Endodermal cell (in vitro differentiated cells): ENCODE data around the gene ZNF485. TPM values are rescaled to one million over a fixed set of nuclear protein-coding genes. Genes with fewer than 3 reads are reported as not detected.

Experiments used
- DNase-seq: peaks from one replicate; pipeline ENCODE4 v3.0.0-alpha.2; 2017
- H3K27ac ChIP-seq: 2 replicates; pipeline ENCODE4 v1.5.1; 2013; ENCODE audit warnings: mild to moderate bottlenecking, low read depth, low read length, moderate library complexity
- H3K27me3 ChIP-seq: 2 replicates; pipeline ENCODE4 v1.6.1; 2013; ENCODE audit warnings: mild to moderate bottlenecking, low read length, moderate library complexity; ENCODE audit not compliant: insufficient read depth, control insufficient read depth, poor library complexity, severe bottlenecking
- H3K36me3 ChIP-seq: 2 replicates; pipeline ENCODE4 v1.7.0; 2013; ENCODE audit warnings: mild to moderate bottlenecking, low read length, moderate library complexity; ENCODE audit not compliant: control insufficient read depth, insufficient read depth
- H3K4me1 ChIP-seq: one replicate; pipeline ENCODE4 v1.7.0; 2013; ENCODE audit warnings: low read length; ENCODE audit not compliant: control insufficient read depth, insufficient read depth
- H3K4me3 ChIP-seq: 2 replicates; pipeline ENCODE4 v1.5.1; 2013; ENCODE audit warnings: mild to moderate bottlenecking, low read length, moderate library complexity
- H3K9ac ChIP-seq: 2 replicates; pipeline ENCODE4 v1.6.1; 2013; ENCODE audit warnings: mild to moderate bottlenecking, low read length, moderate library complexity; ENCODE audit not compliant: poor library complexity, severe bottlenecking; ENCODE audit errors: extremely low read depth
- H3K9me3 ChIP-seq: 2 replicates; pipeline ENCODE4 v1.6.1; 2013; ENCODE audit warnings: mild to moderate bottlenecking, low read length, moderate library complexity; ENCODE audit not compliant: control insufficient read depth
- H3K27ac Mint-ChIP-seq: 2 replicates; pipeline ENCODE4 v1.8.0; 2020; ENCODE audit warnings: mixed read lengths
- H3K27me3 Mint-ChIP-seq: 2 replicates; pipeline ENCODE4 v1.8.0; 2021; ENCODE audit warnings: mild to moderate bottlenecking, mixed read lengths; ENCODE audit not compliant: insufficient read depth
- H3K36me3 Mint-ChIP-seq: 2 replicates; pipeline ENCODE4 v1.8.0; 2020; ENCODE audit warnings: low read depth, mixed read lengths
- H3K4me1 Mint-ChIP-seq: 2 replicates; pipeline ENCODE4 v1.8.0; 2020; ENCODE audit warnings: mixed read lengths
- H3K4me3 Mint-ChIP-seq: 2 replicates; pipeline ENCODE4 v1.8.0; 2020; ENCODE audit warnings: mild to moderate bottlenecking, moderate library complexity, mixed read lengths
- H3K9me3 Mint-ChIP-seq: 2 replicates; pipeline ENCODE4 v1.8.0; 2020; ENCODE audit warnings: mild to moderate bottlenecking, mixed read lengths
- CTCF ChIP-seq: fragments of 200-600 bp; sonication (generic); conservative IDR thresholded peaks from 2 replicates; pipeline ENCODE4 v1.5.0; 2021; ENCODE audit warnings: antibody characterized with exemption, mild to moderate bottlenecking
- WGBS, 2 experiments: methylation state at CpG; one replicate each; pipeline versions ENCODE4 v1.1.5 to v1.1.7; 2013; ENCODE audit warnings: missing lambda C conversion rate in 2 of 2, mixed read lengths in 1 of 2; ENCODE audit not compliant: insufficient coverage in 1 of 2, insufficient read length in 1 of 2; 5-methylcytosine and 5-hydroxymethylcytosine counted together
- total RNA-seq, 2 donors: library from RNA; stranded (reverse); fragmentation: NEBNext Ultra II Directional in 1 of 2; extraction: Animal tissue kit (Norgen Biotek cat#: 25700) in 1 of 2; gene quantifications; 2 replicates in 1 of 2; 3 replicates in 1 of 2; pipeline ENCODE4 v1.2.1, GENCODE V29; 2021

ZNF485 gene
- total RNA-seq, 2 donors from 2014 or later = 3.6 to 4.3 TPM

DNA sequence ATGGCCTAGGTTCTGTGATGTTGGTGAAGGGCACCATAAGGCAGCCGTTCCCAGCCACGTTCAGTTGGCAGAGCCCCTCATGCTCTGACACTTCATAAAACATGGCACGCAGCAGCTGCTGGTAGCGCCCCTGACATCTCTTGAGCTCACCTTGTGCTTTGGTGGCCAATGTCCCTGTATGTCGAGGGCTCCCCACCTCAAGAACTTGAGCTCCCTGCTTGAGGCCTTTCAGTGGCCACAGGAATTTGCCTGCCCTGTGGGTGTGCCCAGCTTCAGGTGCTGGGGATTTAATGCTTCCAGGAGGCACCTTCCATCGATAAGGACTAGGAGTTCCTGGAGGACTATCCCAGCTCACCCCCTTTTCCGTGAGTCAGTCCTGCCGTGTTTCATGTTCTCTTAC is 52.0 kb downstream of the ZNF485 start:
- Histone ChIP-seq H3K36me3 (no peaks in the 10 kb centered on the region), H3K27me3 (no peaks in the 10 kb centered on the region), H3K27ac (no peak overlapping the region), H3K4me1 (no peaks in the 10 kb centered on the region), H3K4me3 (no peak overlapping the region), H3K9ac (no peak overlapping the region), H3K9me3 (no peaks in the 10 kb centered on the region)
- H3K4me1 Mint-ChIP-seq = peaks cover 4% of the 10 kb centered on the region
- no peak for TF ChIP-seq CTCF
- peaks cover 4% of the 10 kb centered on the region for H3K27me3 Mint-ChIP-seq
- H3K27ac Mint-ChIP-seq = no peak overlapping the region
- no peak for DNase-seq
- H3K36me3 Mint-ChIP-seq = no peaks in the 10 kb centered on the region
- H3K4me3 Mint-ChIP-seq = no peak overlapping the region
- WGBS, 2 experiments = 88 to 94% methylated on average over 8 of the region's 8 CpGs
- H3K9me3 Mint-ChIP-seq = peaks cover 3% of the 10 kb centered on the region

DNA sequence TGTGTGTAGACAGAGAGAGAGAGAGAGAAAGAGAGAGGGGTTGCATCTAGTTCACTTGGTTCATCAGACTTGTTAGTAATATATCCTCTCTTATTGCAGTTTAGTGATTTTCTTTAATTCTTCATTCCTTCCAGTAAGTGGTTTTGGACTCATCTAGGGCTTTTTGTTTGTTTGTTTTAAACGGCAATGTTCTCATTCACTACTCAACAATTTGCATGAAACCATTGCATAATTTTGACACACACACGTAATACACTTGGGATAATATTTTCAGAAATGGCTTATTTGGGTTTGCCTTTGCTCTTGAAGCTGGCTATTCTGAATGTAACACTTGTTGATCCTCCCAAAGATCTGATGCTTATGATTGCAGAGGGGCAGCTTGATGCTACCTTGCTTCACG is 58.8 kb downstream of the ZNF485 start:
- no peak for TF ChIP-seq CTCF
- H3K36me3 Mint-ChIP-seq = no peaks in the 10 kb centered on the region
- Histone ChIP-seq H3K9me3 (no peaks in the 10 kb centered on the region), H3K27ac (no peak overlapping the region), H3K36me3 (no peaks in the 10 kb centered on the region), H3K4me3 (no peak overlapping the region), H3K27me3 (no peaks in the 10 kb centered on the region), H3K9ac (no peak overlapping the region), H3K4me1 (no peaks in the 10 kb centered on the region)
- peaks cover 44% of the 10 kb centered on the region for H3K27me3 Mint-ChIP-seq
- H3K4me1 Mint-ChIP-seq = peaks cover 6% of the 10 kb centered on the region
- no peak overlapping the region for H3K27ac Mint-ChIP-seq
- 55% methylated on average over 3 of the region's 3 CpGs; no CpG with 5 or more reads in 1 of the 2 experiments for WGBS, 2 experiments
- no peak overlapping the region for H3K4me3 Mint-ChIP-seq
- peaks cover 3% of the 10 kb centered on the region for H3K9me3 Mint-ChIP-seq
- no peak for DNase-seq

DNA sequence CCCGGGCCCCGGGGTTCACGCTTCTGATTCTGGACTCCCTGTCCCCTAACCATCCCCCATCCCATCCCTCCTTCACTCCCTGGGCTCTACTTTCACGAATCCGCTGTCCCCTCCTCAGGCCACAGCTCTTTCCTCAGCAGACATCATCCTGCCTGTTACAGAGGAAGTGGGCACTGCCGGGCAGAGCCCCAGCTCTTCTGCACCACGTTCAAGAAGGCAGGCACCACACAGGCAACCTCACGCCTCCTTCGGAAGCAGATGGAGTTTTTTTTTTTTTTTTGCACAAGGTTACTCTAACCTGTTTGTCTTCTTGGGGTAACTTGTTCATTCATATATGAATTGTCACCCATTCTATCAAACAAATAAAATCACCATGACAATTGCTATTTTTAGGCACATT is 60.3 kb downstream of the ZNF485 start:
- Histone ChIP-seq H3K9ac (no peak overlapping the region), H3K27me3 (peaks cover 7% of the 10 kb centered on the region), H3K4me3 (no peak overlapping the region), H3K9me3 (no peaks in the 10 kb centered on the region), H3K36me3 (no peaks in the 10 kb centered on the region), H3K27ac (no peak overlapping the region), H3K4me1 (no peaks in the 10 kb centered on the region)
- H3K27me3 Mint-ChIP-seq = peaks cover 59% of the 10 kb centered on the region
- peaks cover 3% of the 10 kb centered on the region for H3K9me3 Mint-ChIP-seq
- H3K27ac Mint-ChIP-seq = no peak overlapping the region
- WGBS, 2 experiments = 74 to 89% methylated on average over 5 to 9 of the region's 9 CpGs
- peaks cover 6% of the 10 kb centered on the region for H3K4me1 Mint-ChIP-seq
- H3K4me3 Mint-ChIP-seq = no peak overlapping the region
- no peaks in the 10 kb centered on the region for H3K36me3 Mint-ChIP-seq
- TF ChIP-seq CTCF = no peak
- no peak for DNase-seq
